HG02943 (cell line): ENCODE measurements around the gene IL3RA.
"Not testable (repeated sequence)": the region's sequence is repeated elsewhere in the genome, so short reads cannot be mapped to it uniquely, and the experiment has no call there.

Source experiments
- ATAC-seq: cut with Tn5 transposase; IDR thresholded peaks from one replicate; pipeline ENCODE4 v1.9.1; 2021; ENCODE audit warnings: mild to moderate bottlenecking, low read depth, moderate library complexity; ENCODE audit not compliant: unreplicated experiment

The IL3RA gene

DNA sequence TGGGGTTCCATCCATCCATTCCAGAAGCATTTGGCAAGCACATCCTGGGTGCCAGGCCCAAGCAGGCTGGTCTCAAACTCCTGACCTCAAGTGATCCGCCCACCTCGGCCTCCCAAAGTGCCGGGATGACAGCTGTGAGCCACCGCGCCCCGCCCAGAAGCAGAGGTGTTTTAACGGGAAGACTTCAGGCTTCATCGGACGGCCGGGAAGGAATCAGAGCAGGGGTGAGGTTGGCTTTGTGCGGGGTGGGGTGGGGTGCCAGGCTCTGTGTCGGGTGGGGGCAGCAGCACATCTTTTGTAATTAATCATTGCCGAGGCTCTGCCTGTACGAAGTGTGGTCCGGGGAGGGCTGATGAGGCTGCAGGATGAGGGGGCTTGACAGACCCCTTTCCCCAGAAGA lies 60.4 kb downstream of the IL3RA start:
- no peak for ATAC-seq

DNA sequence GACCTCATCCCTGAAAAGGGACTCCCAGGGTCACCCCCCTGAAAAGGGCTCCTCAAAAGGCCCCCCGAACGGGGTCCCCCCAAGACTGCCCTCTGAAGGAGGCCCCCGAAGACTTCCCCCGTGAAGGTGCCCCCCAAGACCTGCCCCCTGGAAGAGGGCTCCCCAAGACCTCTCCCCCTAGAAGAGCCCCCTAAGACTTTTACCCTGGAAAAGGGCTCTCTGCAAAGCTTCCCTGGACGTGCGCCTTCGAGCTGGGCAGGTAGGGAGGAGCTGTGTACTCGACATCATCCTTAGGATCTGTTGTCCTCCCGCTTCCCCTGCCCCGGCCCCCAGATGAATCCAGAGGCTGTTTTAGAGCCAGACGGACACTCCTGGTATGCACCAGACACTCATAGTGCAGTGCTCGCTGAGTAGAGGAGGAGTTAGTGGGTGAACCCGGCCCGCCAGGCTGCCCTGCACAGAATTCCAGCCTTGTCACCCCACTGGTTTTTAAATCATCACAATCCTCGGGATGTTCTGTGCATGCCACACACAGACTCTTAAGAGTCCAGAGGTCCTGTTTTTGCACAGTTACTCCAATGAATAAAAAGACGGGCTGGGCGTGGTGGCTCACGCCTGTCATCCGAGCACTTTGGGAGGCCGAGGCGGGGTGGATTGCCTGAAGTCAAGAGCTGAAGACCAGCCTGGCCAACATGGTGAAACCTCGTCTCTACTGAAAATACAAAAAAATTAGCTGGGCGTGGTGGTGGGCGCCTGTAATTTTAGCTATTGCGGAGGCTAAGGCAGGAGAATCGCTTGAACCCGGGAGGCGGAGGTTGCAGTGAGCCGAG lies 61.1 kb downstream of the IL3RA start:
- no peak for ATAC-seq

DNA sequence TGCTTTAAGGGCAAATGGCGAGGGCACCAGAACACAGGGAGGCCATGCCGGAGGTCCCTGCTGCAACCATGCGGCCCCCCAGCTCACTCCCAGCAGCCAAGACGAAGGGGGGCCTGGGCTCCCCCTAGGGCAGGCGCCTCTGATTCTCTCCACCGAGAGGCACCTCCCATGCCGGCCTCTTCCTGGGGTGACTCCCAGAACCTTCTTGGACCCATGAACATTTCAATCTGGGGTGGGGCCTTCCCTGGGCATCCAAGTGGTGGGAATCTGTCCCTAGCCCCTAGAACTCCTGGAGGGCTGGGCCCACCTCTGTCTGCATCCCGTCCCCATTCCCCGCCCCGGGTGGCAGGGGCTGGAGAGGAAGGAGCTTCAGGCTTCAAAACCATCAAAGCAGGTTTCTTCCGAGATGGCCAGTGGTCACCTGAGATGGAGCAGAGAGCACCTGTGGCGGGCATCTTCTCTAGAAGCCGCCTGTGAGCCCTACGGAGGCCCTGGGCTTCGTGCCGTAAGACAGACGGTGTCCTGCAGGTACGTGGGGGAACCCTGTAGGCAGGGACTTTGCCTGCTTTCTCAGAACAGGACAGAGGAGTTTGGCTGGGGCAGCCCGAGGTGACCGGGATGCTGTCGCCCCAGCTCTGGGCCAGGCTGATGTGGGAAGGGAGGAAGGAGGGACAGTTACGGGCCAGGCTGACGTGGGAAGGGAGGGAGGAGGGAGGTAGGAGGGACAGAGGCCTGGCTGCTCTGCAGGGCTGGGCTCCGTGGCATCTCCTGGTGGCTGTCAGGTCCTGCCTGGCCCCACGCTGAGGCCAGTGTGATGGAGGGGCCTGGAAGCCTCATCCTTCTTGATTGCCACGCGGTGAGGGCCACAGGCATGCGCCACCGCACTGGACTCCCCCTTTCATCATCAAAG lies 62.1 kb downstream of the IL3RA start:
- ATAC-seq = no peak

DNA sequence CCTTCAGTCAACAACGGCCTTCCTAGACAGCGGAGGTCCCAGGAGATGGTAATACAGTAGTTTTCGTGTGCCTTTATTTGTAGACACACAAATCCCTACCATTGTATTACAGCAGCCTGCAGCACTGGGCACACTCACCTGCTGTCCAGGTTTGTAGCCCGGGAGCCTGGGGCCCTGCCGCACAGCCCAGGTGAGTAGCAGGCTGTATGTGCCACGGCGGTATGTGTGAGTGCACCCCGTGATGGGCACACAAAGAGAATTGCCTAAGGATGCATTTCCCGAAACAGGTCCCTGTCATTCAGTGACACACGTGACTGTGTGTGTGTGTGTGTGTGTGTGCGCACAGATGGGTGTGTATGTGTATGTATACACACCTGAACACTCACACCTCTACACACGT lies 63.5 kb downstream of the IL3RA start:
- ATAC-seq = no peak

DNA sequence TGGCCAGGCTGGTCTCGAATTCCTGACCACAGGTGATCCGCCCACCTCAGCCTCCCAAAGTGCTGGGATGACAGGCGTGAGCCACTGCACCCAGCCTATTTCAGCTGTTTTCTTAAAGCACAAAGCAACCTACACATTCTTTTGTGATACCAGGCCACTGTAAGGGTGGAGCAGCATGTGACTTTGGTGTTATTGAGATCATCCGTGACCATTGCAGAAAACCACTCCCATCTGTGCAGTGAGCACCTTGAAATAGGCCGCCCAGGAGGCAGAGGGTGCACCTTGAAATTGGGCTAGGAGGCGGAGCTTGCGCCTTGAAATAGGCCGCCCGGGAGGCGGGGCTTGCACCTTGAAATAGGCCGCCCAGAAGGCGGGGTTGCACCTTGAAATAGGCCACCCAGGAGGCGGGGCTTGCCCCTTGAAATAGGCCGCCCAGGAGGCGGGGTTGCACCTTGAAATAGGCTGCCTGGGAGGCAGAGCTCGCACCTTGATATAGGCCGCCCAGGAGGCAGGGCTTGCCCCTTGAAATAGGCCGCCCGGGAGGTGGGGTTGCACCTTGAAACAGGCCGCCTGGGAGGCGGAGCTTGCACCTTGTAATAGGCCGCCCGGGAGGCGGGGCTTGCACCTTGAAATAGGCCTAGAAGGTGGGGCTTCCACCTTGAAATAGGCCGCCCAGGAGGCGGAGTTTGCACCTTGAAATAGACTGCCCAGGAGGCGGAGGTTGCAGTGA lies 64.3 kb downstream of the IL3RA start:
- ATAC-seq = no peak

DNA sequence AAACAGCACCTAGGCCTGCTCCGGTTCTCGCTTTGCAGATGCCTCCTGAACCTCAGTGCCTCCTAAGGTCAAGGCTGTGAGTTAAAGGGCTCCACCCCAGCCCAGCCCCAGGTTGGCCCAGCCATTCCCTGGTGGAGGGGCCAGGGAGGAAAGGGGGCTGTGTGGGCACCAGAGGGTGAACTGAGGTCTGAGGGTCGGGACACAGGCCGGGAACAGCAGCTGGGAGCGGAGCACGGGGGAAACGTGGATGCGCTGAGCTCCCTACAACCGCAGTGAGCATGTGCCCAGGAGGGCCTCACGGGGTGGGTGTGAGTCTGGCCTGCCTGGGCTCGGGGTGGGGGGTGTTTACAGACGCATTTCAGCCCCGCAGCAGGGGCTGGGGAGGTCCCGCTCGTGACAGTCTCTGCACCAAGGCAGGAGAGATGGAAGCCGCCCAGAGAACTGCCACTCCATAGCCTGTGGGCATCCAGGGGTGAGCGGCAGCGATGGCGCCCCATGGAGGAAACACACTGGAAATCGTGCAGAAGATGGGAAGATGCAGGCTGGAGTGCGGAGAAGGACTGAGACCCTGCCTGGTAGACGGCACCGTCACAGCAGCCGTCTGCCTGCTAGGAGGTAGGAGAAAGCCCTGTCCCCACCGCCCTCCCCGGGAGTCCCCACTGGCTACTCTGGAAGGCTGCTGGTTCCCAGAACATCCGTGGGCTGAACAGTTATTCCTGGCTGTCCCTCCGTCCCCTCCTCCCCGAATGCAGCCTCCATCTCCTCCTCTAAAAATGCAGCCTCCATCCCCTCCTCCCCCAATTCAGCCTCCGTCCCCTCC lies 65.2 kb downstream of the IL3RA start:
- ATAC-seq = no peak

DNA sequence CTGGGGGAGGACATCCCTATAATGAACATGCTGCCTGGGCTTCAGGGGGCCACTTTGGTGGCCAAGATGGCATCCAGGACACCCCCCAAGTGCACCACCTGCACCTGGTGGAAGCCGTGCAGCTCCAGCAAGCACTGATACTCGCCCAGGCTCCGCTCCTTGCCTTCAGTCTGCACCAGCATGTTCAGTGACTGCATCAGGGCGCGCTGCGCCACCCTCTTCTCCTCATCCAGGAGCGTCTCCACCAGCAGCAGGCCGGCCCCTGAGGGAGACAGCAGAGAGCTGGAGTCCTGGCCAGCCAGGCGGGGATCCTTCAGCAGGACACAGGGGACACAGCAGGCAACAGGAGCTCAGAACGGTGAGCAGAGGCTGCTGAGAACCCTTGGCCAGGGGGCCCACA lies 66.6 kb downstream of the IL3RA start:
- no peak for ATAC-seq

DNA sequence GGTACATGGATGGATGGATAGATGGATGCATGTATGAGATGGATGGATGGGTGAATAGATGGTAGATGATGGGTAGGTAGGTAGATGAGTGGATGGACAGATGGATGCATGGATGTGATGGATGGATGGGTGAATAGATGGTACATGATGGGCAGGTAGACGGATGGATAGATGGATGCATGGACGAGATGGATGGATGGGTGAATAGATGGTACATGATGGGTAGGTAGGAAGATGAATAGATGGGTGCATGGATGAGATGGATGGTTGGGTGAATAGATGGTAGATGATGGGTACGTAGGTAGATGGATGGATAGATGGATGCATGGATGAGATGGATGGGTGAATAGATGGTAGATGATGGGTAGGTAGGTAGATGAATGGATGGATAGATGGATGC lies 67.3 kb downstream of the IL3RA start:
- not testable (repeated sequence) for ATAC-seq

DNA sequence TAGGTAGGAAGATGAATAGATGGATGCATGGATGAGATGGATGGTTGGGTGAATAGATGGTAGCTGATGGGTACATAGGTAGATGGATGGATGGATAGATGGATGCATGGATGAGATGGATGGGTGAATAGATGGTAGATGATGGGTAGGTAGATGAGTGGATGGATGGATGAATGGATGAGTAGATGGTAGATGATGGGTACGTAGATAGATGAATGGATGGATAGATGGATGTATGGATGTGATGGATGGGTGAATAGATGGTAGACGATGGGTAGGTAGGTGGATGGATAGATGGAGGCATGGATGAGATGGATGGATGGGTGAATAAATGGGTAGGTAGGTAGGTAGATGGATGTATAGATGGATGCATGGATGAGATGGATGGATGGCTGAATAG lies 69.2 kb downstream of the IL3RA start:
- ATAC-seq = not testable (repeated sequence)

DNA sequence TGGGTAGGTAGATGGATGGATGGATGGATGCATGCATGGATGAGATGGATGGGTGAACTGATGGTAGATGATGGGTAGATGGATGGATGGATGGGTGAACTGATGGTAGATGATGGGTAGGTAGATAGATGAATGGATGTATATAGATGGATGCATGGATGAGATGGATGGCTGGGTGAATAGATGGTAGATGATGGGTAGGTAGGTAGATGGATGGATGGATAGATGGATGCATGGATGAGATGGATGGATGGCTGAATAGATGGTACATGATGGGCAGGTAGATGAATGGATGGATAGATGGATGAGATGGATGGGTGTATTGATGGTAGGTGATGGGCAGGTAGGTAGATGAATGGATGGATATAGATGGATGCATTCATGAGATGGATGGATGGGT lies 70.5 kb downstream of the IL3RA start:
- no peak for ATAC-seq

DNA sequence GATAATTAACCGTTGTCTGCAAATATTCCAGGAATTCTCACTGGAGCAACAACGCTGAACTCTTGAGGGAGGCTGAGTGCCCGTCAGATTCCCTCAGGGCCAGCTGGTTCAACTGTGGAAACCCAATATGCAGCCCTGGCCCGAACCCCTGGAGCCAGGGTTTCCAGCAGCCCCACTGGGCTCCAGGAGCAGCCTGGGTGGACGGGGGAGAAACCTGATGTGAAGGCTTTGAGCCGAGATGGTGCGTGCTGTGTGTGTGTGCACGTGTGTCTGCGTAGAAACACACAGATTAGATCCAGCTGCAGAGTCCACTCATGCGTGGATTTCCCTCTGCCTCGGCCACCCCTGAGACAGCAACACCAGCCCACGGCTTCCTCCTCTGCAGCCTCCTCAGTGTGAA lies 74.7 kb downstream of the IL3RA start:
- ATAC-seq = no peak

DNA sequence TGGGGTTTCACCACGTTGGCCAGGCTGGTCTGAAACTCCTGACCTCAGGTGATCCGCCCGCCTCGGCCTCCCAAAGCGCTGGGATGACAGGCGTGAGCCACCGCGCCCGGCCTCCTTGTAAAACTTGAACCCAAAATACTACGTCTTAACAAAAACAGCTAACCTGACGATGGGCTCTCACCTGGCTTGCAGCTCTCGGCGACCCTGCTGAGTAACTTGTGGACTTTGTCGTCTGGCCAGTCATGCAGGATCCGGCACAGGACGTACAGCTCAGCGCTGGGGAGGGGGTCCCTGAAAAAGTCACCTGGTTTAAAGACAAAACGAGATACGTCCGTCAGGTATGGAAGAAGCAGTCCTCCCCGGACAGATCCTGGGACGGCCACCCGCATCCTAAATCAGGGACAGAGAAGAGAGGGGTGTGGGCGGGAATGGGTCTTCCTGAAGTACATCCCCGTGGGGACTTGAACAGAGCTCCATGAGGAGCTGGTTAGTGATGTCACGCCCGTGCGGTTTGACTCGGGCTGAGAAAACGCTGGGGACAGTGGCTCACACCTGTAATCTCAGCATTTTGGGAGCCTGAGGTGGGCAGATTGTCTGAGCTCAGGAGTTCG lies 76.1 kb downstream of the IL3RA start:
- no peak for ATAC-seq

DNA sequence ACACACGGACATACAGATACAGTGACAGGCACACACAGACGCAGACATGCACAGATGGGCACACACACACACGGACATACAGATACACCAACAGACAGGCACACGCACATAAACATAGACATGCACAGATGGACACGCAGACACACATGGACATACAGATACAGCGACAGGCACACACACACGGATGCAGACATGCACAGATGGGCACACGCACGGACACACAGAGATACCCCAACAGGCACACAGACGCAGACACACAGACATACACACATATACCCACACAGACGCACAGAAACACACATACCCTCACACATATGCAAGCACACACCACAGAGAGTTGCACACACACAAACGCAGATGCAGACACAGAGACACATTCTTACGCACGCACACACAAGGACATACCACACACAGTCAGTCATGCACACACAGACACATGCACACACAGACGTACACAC lies 79.8 kb downstream of the IL3RA start:
- no peak for ATAC-seq

DNA sequence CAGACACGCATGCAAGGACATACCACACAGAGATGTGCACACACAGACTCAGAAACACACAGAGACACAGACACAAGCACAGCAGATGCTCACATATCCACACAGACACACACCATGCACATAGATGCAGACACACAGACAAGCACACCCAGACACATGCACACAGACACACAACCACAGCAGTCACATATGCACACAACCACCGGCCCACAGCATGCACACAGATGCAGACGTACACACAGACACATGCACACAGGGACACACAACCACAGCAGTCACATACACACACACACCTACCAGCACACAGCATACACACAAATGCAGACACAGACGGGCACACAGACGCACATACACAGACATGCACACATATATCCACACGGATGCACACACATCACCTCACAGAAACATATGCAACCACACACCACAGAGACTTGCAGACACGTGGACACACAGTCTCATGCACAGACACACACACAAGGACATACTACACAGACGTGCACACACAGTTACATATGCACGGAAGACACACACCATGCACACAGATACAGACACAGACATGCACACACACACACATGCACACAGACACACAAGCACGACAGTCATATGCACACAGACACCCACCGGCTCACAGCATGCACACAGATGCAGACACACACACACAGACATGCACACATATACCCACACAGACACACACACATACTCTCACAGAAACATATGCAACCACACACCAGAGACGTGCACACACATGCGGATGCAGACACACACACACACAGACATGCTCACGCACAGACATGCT lies 80.6 kb downstream of the IL3RA start:
- no peak for ATAC-seq

DNA sequence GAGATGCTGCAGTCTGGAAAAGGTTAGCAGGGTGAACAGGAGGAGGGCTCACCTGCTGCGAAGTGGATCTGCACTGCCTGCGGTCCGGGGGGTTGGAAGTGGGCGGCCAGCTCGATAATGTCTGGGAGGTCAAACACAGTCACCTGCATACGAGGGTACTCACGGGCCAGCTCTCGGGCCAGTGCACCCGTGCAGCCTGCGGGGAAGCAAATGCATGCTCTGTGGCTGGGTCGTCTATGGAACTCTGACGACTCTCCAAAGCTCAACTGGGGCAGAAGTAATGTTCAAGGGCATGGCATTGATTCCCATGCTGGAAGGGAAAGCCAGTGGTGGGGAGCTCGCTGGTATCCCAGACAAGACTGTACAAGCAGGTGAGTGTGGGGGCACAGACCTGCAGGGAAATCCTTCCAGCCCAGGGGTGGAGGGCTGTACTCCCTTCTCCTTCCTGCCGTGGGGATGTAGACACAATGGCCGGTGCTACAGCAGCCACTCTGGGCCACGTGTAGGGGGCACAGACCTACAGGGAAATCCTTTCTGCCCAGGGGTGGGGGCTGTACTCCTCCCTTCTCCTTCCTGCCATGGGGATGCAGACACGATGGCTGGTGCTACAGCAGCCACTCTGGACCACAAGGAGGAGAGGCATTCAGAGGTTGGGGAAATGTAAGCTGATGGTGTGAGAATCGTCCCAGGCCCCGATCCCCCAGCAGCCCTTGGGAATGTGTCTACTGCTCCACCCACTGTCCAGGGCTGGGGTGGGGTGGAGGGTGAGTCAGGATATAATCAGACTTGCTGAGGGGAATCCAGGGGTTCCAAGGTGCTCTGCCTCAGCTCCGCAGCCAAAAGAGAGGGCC lies 81.6 kb downstream of the IL3RA start:
- ATAC-seq = no peak

DNA sequence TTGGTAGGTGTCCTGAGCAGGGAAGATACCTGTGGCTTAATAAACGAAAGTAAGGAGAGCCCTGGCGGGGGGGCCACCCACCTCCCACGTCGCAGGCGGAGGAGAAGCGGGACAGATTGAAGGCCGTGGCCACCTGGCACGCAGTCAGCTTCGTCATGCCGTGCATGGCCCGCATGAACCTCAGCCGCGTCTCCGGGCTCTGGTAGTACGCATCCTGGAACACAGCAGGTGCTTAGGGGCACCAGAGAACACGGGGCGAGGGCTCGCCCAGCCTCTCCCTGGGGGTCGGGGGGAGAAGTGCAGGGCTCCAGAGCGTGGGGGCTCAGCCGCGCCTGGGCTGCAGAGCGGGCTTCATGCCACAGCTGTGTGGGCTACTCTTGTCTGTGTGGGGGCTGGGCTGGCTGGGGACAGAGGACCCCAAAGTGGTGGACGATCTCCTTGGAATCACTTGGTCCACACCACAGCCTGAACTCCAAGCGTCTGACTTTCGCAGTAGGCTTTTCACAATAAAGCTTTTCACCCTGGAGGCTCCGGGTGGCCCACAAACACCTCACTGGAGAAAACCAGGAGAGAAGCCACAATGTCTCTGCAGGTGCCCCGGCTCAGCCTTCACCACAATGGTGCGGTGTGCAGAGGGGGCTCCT lies 82.4 kb downstream of the IL3RA start:
- no peak for ATAC-seq

DNA sequence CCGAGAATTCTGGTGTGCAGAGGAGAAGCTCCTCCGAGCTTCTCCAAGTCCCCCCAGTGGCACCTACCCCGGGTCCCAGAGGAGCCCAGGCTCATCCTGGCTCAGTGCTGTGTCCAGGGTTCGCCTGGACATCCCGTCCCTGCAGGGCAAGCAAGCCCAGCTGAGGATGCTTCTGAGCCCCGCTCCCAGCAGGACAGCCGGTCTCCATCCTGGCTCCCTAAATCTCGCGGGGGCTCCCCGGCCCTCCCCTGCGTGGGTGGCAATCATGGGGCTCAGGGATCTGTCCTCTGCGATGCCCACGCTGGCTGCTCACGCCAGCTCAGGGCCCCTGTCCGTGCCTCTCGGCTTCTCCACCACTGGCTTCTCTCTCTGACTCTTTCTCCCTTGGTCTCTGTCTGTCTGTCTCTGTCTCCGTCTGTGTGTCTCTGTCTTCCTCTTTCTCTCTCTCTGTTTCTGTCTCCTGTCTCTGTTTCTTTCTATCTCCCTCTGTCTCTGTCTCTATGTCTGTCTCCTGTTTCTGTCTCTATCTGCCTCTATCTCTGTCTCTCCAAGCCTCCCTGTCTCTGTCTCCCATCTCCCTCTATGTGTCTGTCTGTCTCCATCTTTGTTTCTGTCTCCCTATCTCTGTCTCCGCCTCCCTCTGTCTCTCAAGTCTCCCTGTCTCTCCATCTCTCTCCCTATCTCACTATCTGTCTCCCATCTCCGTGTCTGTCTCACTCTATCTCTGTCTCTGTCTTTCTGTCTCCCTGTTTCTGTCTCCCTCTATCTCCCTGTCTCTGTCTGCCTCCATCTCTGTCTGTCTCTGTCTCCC lies 83.2 kb downstream of the IL3RA start:
- no peak for ATAC-seq
